Bronchial epithelial cell (primary cell): ENCODE data around the gene KCNC1. TPM values are rescaled to one million over a fixed set of nuclear protein-coding genes. Genes with fewer than 3 reads are reported as not detected.

Experiments used
- DNase-seq: peaks from one replicate; pipeline ENCODE4 v3.0.0-alpha.2; 2010; ENCODE audit warnings: low read depth
- FAIRE-seq: peaks from 2 replicates; lab custom pipeline; 2011; peaks lifted over from hg19 to GRCh38; lab: Jason Lieb, UNC
- H3K27me3 ChIP-seq: 2 replicates; pipeline ENCODE4 v1.5.1; 2011; ENCODE audit warnings: low read length; ENCODE audit not compliant: control insufficient read depth, insufficient read depth
- H3K36me3 ChIP-seq: 2 replicates; pipeline ENCODE4 v1.5.1; 2011; ENCODE audit warnings: low read length; ENCODE audit not compliant: control insufficient read depth, insufficient read depth
- H3K4me3 ChIP-seq: 2 replicates; pipeline ENCODE4 v1.5.1; 2011; ENCODE audit warnings: mild to moderate bottlenecking, low read depth, low read length, control low read depth
- CTCF ChIP-seq: IDR thresholded peaks from 2 replicates; pipeline ENCODE4 v1.5.1; 2011; ENCODE audit warnings: mild to moderate bottlenecking, moderate library complexity, low read length, control low read depth, inconsistent platforms; ENCODE audit not compliant: insufficient read depth, severe bottlenecking
- total RNA-seq: library from RNA; depleted of rRNA; stranded (reverse); fragments of >200 nt; gene quantifications from 2 replicates; pipeline ENCODE4 v1.2.1, GENCODE V29; 2014

Gene KCNC1
- total RNA-seq, 1 donor from 2014 or later = not detected

GRCh38 chr11:17742019-17742418 is 7.4 kb downstream of the KCNC1 start:
- H3K36me3 ChIP-seq = no peaks in the 10 kb centered on the region
- no peak for DNase-seq
- no peak for TF ChIP-seq CTCF
- H3K4me3 ChIP-seq = no peak overlapping the region
- no peak for FAIRE-seq
- H3K27me3 ChIP-seq = peaks cover 16% of the 10 kb centered on the region

GRCh38 chr11:17743026-17743807 is 8.6 kb downstream of the KCNC1 start:
- no peak for TF ChIP-seq CTCF
- DNase-seq (no peak), FAIRE-seq (no peak)
- Histone ChIP-seq H3K36me3 (no peaks in the 10 kb centered on the region), H3K27me3 (peaks cover 9% of the 10 kb centered on the region), H3K4me3 (no peak overlapping the region)

- no peak overlapping the region for H3K4me3 ChIP-seq
- no peak for FAIRE-seq
- peak; percentile 26 for DNase-seq
- TF ChIP-seq CTCF = no peak
- H3K27me3 ChIP-seq = peaks cover 4% of the 10 kb centered on the region
- H3K36me3 ChIP-seq = no peaks in the 10 kb centered on the region
These were observed 9.2 kb downstream of the KCNC1 start for GRCh38 chr11:17743808-17744119.

- H3K4me3 ChIP-seq = no peak overlapping the region
- no peaks in the 10 kb centered on the region for H3K36me3 ChIP-seq
- DNase-seq (no peak), FAIRE-seq (no peak)
- peaks cover 4% of the 10 kb centered on the region for H3K27me3 ChIP-seq
- no peak for TF ChIP-seq CTCF
These were observed 9.8 kb downstream of the KCNC1 start for GRCh38 chr11:17744151-17744940.

GRCh38 chr11:17745023-17745772 is 10.6 kb downstream of the KCNC1 start:
- DNase-seq = no peak
- no peak for FAIRE-seq
- peaks cover 1% of the 10 kb centered on the region for H3K27me3 ChIP-seq

More at GRCh38 chr11:17745023-17745772, 10.6 kb downstream of the KCNC1 start:
- Histone ChIP-seq H3K4me3 (no peak overlapping the region), H3K36me3 (no peaks in the 10 kb centered on the region)
- TF ChIP-seq CTCF = no peak
